ENCODE measurements around the gene RUFY2.
"Not testable (repeated sequence)": the region's sequence is repeated elsewhere in the genome, so short reads cannot be mapped to it uniquely, and the experiment has no call there.

The RUFY2 gene

DNA sequence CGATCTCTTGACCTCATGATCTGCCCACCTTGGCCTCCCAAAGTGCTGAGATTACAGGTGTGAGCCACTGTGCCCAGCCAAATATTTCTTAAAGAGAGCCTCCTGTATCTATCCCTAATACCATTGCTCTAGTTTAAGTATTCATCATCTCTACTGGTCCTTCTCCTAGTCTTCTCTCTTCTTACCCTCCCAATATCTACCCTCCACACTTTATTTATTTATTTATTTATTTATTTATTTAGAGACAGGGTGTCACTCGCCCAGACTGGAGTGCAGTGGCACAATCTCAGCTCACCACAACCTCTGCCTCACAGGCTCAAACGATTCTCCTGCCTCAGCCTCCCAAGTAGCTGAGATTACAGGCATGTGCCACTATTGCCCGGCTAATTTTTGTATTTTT is 82.7 kb downstream of the RUFY2 start:
- DNase-seq = not testable (repeated sequence)

- DNase-seq = no peak
These were observed 88.6 kb downstream of the RUFY2 start for GRCh38 chr10:68318331-68319059.

- DNase-seq = no peak
These were observed 91.5 kb downstream of the RUFY2 start for GRCh38 chr10:68315582-68315981.

DNA sequence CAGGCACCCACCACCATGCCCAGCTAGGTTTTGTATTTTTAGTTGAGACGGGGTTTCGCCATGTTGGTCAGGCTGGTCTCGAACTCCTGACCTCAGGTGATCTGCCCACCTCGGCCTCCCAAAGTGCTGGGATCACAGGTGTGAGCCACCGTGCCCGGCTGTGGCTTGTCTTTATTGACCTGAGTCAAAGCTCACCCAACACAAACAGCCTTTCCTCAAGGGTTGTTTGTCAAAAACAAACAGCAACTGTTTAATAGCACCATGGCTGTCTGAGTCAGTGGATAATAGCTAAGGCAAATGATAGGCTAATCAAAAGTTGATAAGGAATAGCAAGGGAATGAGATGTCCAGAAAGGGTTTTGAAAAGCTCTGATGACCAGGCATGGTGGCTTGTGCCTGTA is 92.1 kb downstream of the RUFY2 start:
- not testable (repeated sequence) for DNase-seq

GRCh38 chr10:68310531-68310930 is 96.5 kb downstream of the RUFY2 start:
- DNase-seq = no peak

- no peak for DNase-seq
These were observed 101.2 kb downstream of the RUFY2 start for GRCh38 chr10:68305854-68306253.

DNA sequence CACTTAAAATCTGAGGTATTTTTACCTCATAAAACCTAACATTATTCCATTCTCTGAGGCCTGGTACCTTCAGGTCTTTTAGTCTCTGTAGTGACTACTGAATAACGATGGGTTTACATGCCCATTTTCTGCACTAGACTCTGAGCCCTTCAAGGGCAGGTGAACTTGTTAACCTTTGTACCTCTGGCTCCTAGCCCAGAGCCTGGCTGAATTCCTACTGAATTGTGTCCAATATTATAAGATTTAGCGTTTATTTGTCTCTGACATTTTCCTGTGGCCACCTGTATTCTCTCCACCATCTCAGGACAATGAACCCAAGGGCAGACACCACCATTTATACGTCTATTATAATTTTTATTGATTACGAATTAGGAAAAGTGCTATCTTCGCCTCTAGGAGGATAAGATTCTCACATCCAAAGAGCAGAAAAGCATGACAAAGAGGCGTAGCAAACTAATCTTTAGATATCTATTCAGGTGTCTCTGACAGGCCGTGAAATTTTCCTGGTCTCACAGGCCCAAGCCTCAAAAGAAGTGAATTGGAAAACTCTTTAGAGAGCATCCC is 103.1 kb downstream of the RUFY2 start:
- DNase-seq = no peak

DNA sequence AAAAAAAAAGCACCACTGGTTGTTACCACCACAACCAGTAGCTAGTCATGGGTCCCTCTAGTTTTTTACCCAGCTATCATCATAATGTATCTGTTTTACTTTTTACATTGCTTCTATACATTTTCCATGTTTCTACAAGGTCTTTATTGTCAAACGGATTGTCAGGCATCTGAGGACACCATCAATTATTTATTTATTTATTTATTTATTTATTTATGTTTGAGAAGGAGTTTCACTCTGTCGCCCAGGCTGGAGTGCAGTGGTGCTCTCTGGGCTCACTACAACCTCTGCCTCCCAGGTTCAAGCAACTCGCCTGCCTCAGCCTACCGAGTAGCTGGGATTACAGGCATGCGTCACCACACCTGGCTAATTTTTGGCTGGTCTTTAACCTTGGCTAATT is 104.2 kb downstream of the RUFY2 start:
- no peak for DNase-seq

- no peak for DNase-seq
These were observed 104.6 kb downstream of the RUFY2 start for GRCh38 chr10:68302503-68302823.

DNA sequence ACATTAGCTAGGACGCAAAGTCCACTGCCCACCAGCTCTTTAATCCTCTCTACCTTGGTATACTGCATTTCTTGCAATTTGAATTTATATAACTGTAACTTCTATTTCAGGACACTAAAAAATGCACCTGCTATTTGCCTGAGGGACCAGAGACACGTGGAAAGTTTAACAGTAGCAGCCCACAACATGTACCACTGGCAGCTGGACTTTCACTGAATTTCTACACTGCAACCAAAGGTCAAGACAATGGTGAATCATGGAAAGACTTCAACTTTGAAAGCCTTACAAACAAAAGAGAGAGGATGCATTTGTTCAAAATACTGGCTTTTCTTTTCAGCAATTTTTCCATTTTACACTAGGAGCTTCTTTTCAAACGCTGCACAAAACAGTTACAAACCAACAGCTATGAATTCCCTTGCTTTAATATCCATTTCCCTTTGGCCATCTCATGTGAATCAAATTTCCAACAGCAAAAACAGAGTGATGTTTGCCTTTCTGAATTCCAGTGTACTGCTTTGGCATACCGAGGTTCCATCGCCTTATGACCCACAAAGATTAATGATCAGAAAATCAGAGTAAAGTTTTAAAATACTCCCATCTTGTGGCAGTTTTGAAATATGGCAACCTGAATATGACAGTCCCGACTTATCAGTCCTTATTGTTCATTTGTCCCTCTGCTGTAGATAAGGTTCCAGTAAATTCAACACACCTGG is 105.1 kb downstream of the RUFY2 start:
- no peak for DNase-seq

DNA sequence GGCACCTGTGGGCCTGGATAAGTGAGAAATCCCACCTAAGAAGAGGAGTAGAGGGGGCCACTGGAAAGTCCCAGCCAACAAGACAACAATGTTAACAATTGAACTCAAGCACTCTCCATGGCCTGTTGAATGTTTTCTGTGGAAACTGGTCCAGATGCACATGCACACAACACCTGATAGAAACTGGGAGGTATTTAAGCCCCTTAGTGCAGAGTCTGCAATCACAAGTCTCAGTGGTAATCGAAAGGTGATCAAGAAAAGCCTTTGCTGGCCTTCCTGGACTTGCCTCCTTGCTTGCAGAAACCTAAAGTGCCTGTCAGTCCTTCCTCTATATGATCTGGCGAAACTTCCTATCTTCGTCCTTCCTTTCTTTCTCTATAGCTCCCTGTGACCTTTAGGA is 105.8 kb downstream of the RUFY2 start:
- DNase-seq = no peak

- no peak for DNase-seq
These were observed 110.0 kb downstream of the RUFY2 start for GRCh38 chr10:68296843-68297663.
